GM18508 (cell line): Measurements from ENCODE around the gene NEURL4.

Source experiments
- ATAC-seq: cut with Tn5 transposase; IDR thresholded peaks from one replicate; pipeline ENCODE4 v1.9.1; 2021; ENCODE audit warnings: moderate number of reproducible peaks; ENCODE audit not compliant: insufficient read depth, unreplicated experiment

The NEURL4 gene

GRCh38 chr17:7326186-7326585 lies 2.9 kb downstream of the NEURL4 start:
- no peak for ATAC-seq

GRCh38 chr17:7325031-7325528 lies 4.1 kb downstream of the NEURL4 start:
- no peak for ATAC-seq

- no peak for ATAC-seq
Measured at GRCh38 chr17:7324438-7324779, 4.7 kb downstream of the NEURL4 start.

- ATAC-seq, result no peak
Measured at GRCh38 chr17:7323731-7324437, 5.3 kb downstream of the NEURL4 start.

GRCh38 chr17:7322520-7323194 lies 6.5 kb downstream of the NEURL4 start:
- ATAC-seq, result no peak

- ATAC-seq, result no peak
Measured at GRCh38 chr17:7321466-7321865, 7.7 kb downstream of the NEURL4 start.

- ATAC-seq, result no peak
Measured at GRCh38 chr17:7318121-7318860, 10.8 kb downstream of the NEURL4 start.

GRCh38 chr17:7317161-7317803 lies 11.9 kb downstream of the NEURL4 start:
- no peak for ATAC-seq

- no peak for ATAC-seq
Measured at GRCh38 chr17:7315570-7316235, 13.4 kb downstream of the NEURL4 start.

- ATAC-seq, result no peak
Measured at GRCh38 chr17:7314719-7315569, 14.2 kb downstream of the NEURL4 start, which contains the start of gene GPS2. GPS2 (minus strand) TSS chr17:7315360; CDS start chr17:7315052, 308 bp downstream.

GRCh38 chr17:7313890-7314718 lies 15.0 kb downstream of the NEURL4 start:
- no peak for ATAC-seq

GRCh38 chr17:7313088-7313889 lies 15.8 kb downstream of the NEURL4 start:
- no peak for ATAC-seq

GRCh38 chr17:7312432-7313087 lies 16.6 kb downstream of the NEURL4 start:
- no peak for ATAC-seq

- ATAC-seq, result no peak
Measured at GRCh38 chr17:7311110-7311705, 17.9 kb downstream of the NEURL4 start.

- no peak for ATAC-seq
Measured at GRCh38 chr17:7309628-7310027, 19.5 kb downstream of the NEURL4 start.

GRCh38 chr17:7308625-7309433 lies 20.3 kb downstream of the NEURL4 start:
- ATAC-seq, result no peak
